Measurements from ENCODE around the gene CNNM3.

The CNNM3 gene

GRCh38 chr2:96881349-96882195 lies 65.5 kb downstream of the CNNM3 start:
- Histone ChIP-seq H3K4me2 (ENCODE audit: low read depth, low read length, poor library complexity, severe bottlenecking) (no peak overlapping the region), H3K79me2 (ENCODE audit: insufficient read depth, low read length) (no peaks in the 10 kb centered on the region), H3F3A (ENCODE audit: insufficient read depth) (no peaks in the 10 kb centered on the region), H3K9me2 (replicated peaks; ENCODE audit: insufficient read depth, low read length) (no peaks in the 10 kb centered on the region), H3K27me3 (ENCODE audit: low read length) (no peaks in the 10 kb centered on the region), H3K36me3 (ENCODE audit: low read length) (no peaks in the 10 kb centered on the region), H4K20me1 (ENCODE audit: low read depth, low read length) (no peaks in the 10 kb centered on the region), H3K27ac (ENCODE audit: low read depth, low read length) (no peak overlapping the region), H2AFZ (ENCODE audit: low read depth, low read length, severe bottlenecking) (no peak overlapping the region), H3K4me3 (ENCODE audit: insufficient read depth, low read length, poor library complexity, severe bottlenecking) (no peak overlapping the region), H3K9me3 (ENCODE audit: insufficient read depth, low read length) (no peaks in the 10 kb centered on the region), H3K9ac (ENCODE audit: low read length) (no peak overlapping the region)
- TF ChIP-seq EZH2phosphoT487 (conservative IDR thresholded peaks at IDR 0.05; ENCODE audit: low read length) (no peak), CTCF (IDR thresholded peaks at IDR 0.05; ENCODE audit: insufficient read depth, low read length, poor library complexity, severe bottlenecking) (no peak)

DNA sequence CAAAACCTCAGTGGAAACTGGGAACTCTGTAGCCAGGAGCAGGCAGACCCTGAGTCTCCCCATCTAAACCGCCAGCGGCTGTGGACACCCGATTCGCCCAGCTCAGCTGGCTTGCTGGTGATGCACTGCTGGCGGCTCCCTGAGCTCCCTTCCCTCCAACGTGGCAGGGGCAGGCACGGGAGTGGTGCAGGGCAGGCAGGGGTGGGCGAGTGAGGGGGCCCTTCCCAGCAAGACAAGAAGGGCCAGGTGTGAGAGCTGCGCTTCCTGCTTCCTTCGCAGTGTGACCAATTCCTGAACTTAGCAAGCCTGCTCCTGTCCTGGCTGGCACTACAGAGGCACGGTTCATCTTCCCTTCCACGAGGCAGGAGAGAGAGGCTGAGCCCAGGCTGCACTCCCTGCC lies 66.2 kb downstream of the CNNM3 start:
- Histone ChIP-seq H3K4me2 (ENCODE audit: low read depth, low read length, poor library complexity, severe bottlenecking) (no peak overlapping the region), H3K4me3 (ENCODE audit: insufficient read depth, low read length, poor library complexity, severe bottlenecking) (no peak overlapping the region)

GRCh38 chr2:96882906-96883305 lies 66.8 kb downstream of the CNNM3 start:
- Histone ChIP-seq H3K79me2 (ENCODE audit: insufficient read depth, low read length) (no peaks in the 10 kb centered on the region), H3K4me3 (ENCODE audit: insufficient read depth, low read length, poor library complexity, severe bottlenecking) (no peak overlapping the region), H3K9me2 (replicated peaks; ENCODE audit: insufficient read depth, low read length) (no peaks in the 10 kb centered on the region), H3K4me2 (ENCODE audit: low read depth, low read length, poor library complexity, severe bottlenecking) (no peak overlapping the region), H3K27ac (ENCODE audit: low read depth, low read length) (no peak overlapping the region), H2AFZ (ENCODE audit: low read depth, low read length, severe bottlenecking) (no peak overlapping the region), H3K9ac (ENCODE audit: low read length) (no peak overlapping the region), H4K20me1 (ENCODE audit: low read depth, low read length) (no peaks in the 10 kb centered on the region), H3K27me3 (ENCODE audit: low read length) (no peaks in the 10 kb centered on the region), H3K9me3 (ENCODE audit: insufficient read depth, low read length) (no peaks in the 10 kb centered on the region), H3K36me3 (ENCODE audit: low read length) (no peaks in the 10 kb centered on the region), H3F3A (ENCODE audit: insufficient read depth) (no peaks in the 10 kb centered on the region)
- no peak for TF ChIP-seq CTCF (IDR thresholded peaks at IDR 0.05; ENCODE audit: insufficient read depth, low read length, poor library complexity, severe bottlenecking)
- no peak for TF ChIP-seq EZH2phosphoT487 (conservative IDR thresholded peaks at IDR 0.05; ENCODE audit: low read length)

More for the DNA sequence above, 66.2 kb downstream of the CNNM3 start:
- Histone ChIP-seq H3K27me3 (ENCODE audit: low read length) (no peaks in the 10 kb centered on the region), H3K9me2 (replicated peaks; ENCODE audit: insufficient read depth, low read length) (no peaks in the 10 kb centered on the region), H3K36me3 (ENCODE audit: low read length) (no peaks in the 10 kb centered on the region), H3K9me3 (ENCODE audit: insufficient read depth, low read length) (no peaks in the 10 kb centered on the region), H4K20me1 (ENCODE audit: low read depth, low read length) (no peaks in the 10 kb centered on the region), H3K79me2 (ENCODE audit: insufficient read depth, low read length) (no peaks in the 10 kb centered on the region), H3F3A (ENCODE audit: insufficient read depth) (no peaks in the 10 kb centered on the region), H3K9ac (ENCODE audit: low read length) (no peak overlapping the region), H3K27ac (ENCODE audit: low read depth, low read length) (no peak overlapping the region), H2AFZ (ENCODE audit: low read depth, low read length, severe bottlenecking) (no peak overlapping the region)
- TF ChIP-seq CTCF (IDR thresholded peaks at IDR 0.05; ENCODE audit: insufficient read depth, low read length, poor library complexity, severe bottlenecking) (no peak), EZH2phosphoT487 (conservative IDR thresholded peaks at IDR 0.05; ENCODE audit: low read length) (no peak)
